G401 (cell line): ENCODE data around the gene DOCK8. TPM values are rescaled to one million over a fixed set of nuclear protein-coding genes. Genes with fewer than 3 reads are reported as not detected.
"Not testable (repeated sequence)": the region's sequence is repeated elsewhere in the genome, so short reads cannot be mapped to it uniquely, and the experiment has no call there.

ENCODE experiments used
- DNase-seq: peaks from one replicate; pipeline ENCODE4 v3.0.0-alpha.2; 2015; ENCODE audit warnings: low spot score
- in situ Hi-C: cut with HindIII; loops from 2 replicates; pipeline ENCODE4 v1.10.0; 2016; ENCODE audit warnings: low sequenced_read_pairs, mixed read lengths
- total RNA-seq: library from RNA; depleted of rRNA; stranded (reverse); fragments of >200 nt; shearing (Covaris generic); gene quantifications from 2 replicates; pipeline ENCODE4 v1.2.3, GENCODE V29; 2014

Gene DOCK8
- total RNA-seq, 1 experiment from 2014 or later: not detected

GRCh38 chr9:224026-224425 is 9.4 kb downstream of the DOCK8 start:
- no peak for DNase-seq
- in situ Hi-C loops: no loop called here

- in situ Hi-C loops: no loop called here
- DNase-seq: no peak
Measured at GRCh38 chr9:224582-225520, 10.2 kb downstream of the DOCK8 start.

- no peak for DNase-seq
- in situ Hi-C loops: no loop called here
Measured at GRCh38 chr9:227860-228259, 13.2 kb downstream of the DOCK8 start.

GRCh38 chr9:228929-229695 is 14.4 kb downstream of the DOCK8 start:
- no peak for DNase-seq
- in situ Hi-C loops: no loop called here

- in situ Hi-C loops, DNase-seq: not testable (repeated sequence)
Measured at GRCh38 chr9:231625-232024, 17.0 kb downstream of the DOCK8 start.

GRCh38 chr9:233708-234107 is 19.0 kb downstream of the DOCK8 start:
- DNase-seq, in situ Hi-C loops: not testable (repeated sequence)

- in situ Hi-C loops: no loop called here
- DNase-seq: no peak
Measured at GRCh38 chr9:237141-237857, 22.6 kb downstream of the DOCK8 start.

- in situ Hi-C loops: no loop called here
- DNase-seq: no peak
Measured at GRCh38 chr9:237858-238345, 23.2 kb downstream of the DOCK8 start.

GRCh38 chr9:242461-243080 is 27.9 kb downstream of the DOCK8 start:
- in situ Hi-C loops: no loop called here
- DNase-seq: no peak

GRCh38 chr9:248278-248961 is 33.8 kb downstream of the DOCK8 start:
- in situ Hi-C loops: no loop called here

GRCh38 chr9:249025-249424 is 34.4 kb downstream of the DOCK8 start:
- DNase-seq: no peak
- in situ Hi-C loops: no loop called here

More at GRCh38 chr9:248278-248961, 33.8 kb downstream of the DOCK8 start:
- no peak for DNase-seq

- no peak for DNase-seq
- in situ Hi-C loops: no loop called here
Measured at GRCh38 chr9:250039-250438, 35.4 kb downstream of the DOCK8 start.

- in situ Hi-C loops: no loop called here
- DNase-seq: no peak
Measured at GRCh38 chr9:250625-251024, 36.0 kb downstream of the DOCK8 start.

- in situ Hi-C loops: no loop called here
- no peak for DNase-seq
Measured at GRCh38 chr9:251398-251797, 36.7 kb downstream of the DOCK8 start.

- in situ Hi-C loops: no loop called here
Measured at GRCh38 chr9:253539-253938, 38.9 kb downstream of the DOCK8 start.

GRCh38 chr9:254516-254915 is 39.9 kb downstream of the DOCK8 start:
- DNase-seq: no peak
- in situ Hi-C loops: no loop called here

More at GRCh38 chr9:253539-253938, 38.9 kb downstream of the DOCK8 start:
- no peak for DNase-seq

GRCh38 chr9:257957-258356 is 43.3 kb downstream of the DOCK8 start:
- in situ Hi-C loops: no loop called here
- DNase-seq: no peak
